AG10803 (cell line): Measurements from ENCODE around the gene RAB31.

Experiments used
- DNase-seq: peaks from one replicate; pipeline ENCODE4 v3.0.0; 2010; ENCODE audit warnings: low read depth
- H3K4me3 ChIP-seq: 2 replicates; pipeline ENCODE4 v1.5.1; 2011; ENCODE audit warnings: mild to moderate bottlenecking, low read length, control low read depth
- CTCF ChIP-seq: conservative IDR thresholded peaks from 2 replicates; pipeline ENCODE4 v1.5.1; 2011; ENCODE audit warnings: mild to moderate bottlenecking, low read length, control low read depth, inconsistent platforms

The RAB31 gene

DNA sequence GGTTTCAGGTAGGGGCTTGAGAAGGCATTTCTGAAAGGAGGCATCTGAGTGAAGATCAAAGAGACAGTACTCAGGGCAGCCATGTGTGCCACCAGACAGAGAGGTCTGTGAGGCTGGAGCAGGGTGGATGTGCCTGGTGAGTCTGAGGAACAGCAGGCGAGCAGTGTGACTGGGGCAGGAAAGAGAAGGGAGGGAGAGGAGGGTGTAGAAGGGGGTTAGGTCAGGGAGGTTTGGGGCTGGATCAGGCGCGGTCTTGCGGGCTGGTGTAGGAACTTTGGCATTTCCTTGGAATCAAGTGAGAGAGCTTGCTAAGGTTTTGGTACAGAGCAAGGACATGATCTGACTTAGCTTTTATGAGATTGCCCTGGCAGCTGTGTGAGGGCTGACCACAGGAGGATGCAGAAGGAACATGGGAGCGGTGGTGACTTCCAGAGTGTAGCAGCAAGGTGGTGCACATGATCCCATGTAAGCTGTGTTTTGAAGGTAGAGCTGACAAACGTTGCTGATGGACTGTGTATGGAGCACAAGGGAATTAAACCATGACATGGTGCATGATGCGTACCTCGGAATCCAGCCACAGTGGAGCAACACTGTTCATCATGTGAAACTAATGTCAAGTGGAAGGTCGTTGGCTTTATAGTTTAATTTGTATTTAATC, 13.9 kb downstream of the RAB31 start:
- DNase-seq, result no peak
- TF ChIP-seq CTCF, result no peak

GRCh38 chr18:9722691-9723090, 14.6 kb downstream of the RAB31 start:
- H3K4me3 ChIP-seq, result no peak overlapping the region
- DNase-seq, result peak; percentile 49
- no peak for TF ChIP-seq CTCF

More for the DNA sequence above, 13.9 kb downstream of the RAB31 start:
- no peak overlapping the region for H3K4me3 ChIP-seq

DNA sequence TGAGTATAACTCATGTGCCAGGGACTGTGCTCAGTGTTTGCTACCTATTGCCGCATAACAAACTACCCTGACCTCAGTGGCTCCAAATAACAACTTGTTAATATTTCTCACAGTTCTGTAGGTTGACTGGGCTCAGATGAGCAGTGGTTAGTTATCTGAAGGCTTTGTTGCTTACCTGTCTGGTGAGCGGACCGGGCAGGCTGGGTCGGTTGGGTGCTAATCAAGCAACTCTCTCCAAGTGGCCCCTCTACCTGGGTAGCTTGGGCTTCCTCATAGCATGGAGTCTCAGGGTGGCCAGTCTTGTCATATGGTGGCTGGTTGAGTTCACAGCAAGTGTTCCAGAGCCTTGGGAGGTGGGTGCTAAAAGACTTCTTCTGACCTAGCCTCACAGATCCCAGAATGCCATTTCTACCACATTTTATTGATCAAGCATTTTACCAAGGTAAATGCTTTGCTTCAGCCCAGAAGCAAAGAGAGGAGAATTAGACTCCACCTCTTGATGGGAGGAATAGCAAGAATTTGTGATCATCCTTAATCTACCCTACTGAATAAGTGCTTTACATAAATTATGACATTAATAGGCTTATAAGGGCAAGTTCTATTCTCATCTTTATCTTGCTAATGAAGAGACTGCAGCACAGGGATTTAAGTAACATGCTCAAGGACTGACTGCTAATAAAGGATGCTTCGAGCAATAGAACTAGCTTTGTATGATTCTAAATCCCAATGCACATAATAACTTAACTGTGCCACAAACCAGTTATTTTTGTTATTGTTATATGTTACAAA, 16.9 kb downstream of the RAB31 start:
- no peak for DNase-seq
- TF ChIP-seq CTCF, result no peak
- no peak overlapping the region for H3K4me3 ChIP-seq

DNA sequence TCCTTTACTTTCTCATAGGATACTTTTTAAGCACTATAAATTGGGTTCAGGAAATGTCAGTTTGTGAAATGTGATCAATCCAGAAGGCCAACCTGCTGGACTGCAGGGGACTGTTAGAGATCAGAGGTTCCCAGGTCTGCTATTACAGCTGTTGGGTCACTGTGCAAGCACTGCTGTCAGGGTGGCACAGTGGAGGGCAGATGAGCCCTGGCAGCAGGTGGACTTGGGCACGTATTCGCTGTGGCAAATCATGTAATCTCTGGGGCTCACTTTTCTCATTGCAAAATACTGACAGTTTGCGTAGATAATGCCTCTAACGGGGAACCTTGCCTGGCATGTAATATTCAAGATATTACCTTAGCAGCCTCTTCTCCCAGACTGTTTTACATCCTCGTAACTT, 18.1 kb downstream of the RAB31 start:
- no peak overlapping the region for H3K4me3 ChIP-seq
- TF ChIP-seq CTCF, result no peak
- DNase-seq, result no peak

GRCh38 chr18:9726936-9727335, 18.8 kb downstream of the RAB31 start:
- TF ChIP-seq CTCF, result no peak
- H3K4me3 ChIP-seq, result no peak overlapping the region
- no peak for DNase-seq

GRCh38 chr18:9730786-9731185, 22.7 kb downstream of the RAB31 start:
- H3K4me3 ChIP-seq, result no peak overlapping the region
- DNase-seq, result no peak
- TF ChIP-seq CTCF, result no peak

DNA sequence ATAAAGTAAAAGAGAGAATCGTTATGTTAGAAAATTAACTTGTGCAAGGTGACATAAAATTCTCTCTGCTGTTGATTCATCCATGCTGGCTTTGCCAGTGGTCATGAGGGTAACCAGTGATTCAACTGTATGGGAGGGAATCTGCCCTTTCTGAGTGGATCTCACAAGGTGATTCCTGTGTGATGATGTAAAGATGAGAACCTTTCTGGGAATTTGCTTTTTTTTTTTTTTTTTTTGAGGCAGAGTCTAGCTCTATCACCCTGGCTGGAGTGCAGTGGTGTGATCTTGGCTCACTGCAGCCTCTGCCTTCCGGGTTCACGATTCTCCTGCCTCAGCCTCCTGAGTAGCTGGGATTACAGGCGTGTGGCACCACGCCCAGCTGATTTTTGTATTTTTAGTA, 23.3 kb downstream of the RAB31 start:
- peak; percentile 75 for DNase-seq
- no peak overlapping the region for H3K4me3 ChIP-seq
- no peak for TF ChIP-seq CTCF
